ENCODE measurements around the gene C19orf85.

DNA sequence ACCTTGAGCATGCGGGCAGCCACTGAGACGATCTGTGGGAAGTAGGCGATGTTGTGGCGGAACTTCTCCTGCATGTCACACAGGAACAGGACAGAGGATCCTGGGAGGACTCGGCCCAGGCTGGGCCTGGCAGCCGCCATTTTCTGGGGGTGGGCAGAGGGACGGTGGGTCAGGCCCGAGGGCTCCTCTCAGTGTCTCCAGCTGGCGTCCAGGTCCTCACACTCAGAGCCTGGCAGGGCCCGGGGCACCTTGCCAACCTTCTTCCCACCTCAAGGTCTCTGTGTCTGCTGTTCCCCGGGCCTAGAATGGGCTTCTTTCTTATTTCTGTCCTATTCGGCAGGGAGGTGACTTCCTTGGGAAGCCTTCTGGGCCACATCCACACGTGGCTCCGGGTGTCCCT, 8.2 kb downstream of the C19orf85 start:
- TF ChIP-seq NFIC (IDR thresholded peaks at IDR 0.05; ENCODE audit: borderline replicate concordance) (no peak), TAF1 (IDR thresholded peaks at IDR 0.05; ENCODE audit: borderline replicate concordance, low read depth, low read length) (no peak)
- TF ChIP-seq, protein P1, sequence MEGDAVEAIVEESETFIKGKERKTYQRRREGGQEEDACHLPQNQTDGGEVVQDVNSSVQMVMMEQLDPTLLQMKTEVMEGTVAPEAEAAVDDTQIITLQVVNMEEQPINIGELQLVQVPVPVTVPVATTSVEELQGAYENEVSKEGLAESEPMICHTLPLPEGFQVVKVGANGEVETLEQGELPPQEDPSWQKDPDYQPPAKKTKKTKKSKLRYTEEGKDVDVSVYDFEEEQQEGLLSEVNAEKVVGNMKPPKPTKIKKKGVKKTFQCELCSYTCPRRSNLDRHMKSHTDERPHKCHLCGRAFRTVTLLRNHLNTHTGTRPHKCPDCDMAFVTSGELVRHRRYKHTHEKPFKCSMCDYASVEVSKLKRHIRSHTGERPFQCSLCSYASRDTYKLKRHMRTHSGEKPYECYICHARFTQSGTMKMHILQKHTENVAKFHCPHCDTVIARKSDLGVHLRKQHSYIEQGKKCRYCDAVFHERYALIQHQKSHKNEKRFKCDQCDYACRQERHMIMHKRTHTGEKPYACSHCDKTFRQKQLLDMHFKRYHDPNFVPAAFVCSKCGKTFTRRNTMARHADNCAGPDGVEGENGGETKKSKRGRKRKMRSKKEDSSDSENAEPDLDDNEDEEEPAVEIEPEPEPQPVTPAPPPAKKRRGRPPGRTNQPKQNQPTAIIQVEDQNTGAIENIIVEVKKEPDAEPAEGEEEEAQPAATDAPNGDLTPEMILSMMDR (IDR thresholded peaks at IDR 0.05) = no peak

Measured in SK-N-SH (cell line).